GM18526 (cell line): ENCODE measurements around the gene TMCO1.
A peak's percentile ranks its signal among the peaks of the same experiment; 100 is the strongest.

Experiments
- POLR2A ChIP-seq: IDR thresholded peaks from 3 replicates; pipeline ENCODE4 v1.6.1; 2011; ENCODE audit not compliant: insufficient read length; ENCODE audit errors: extremely low read depth

The TMCO1 gene

DNA sequence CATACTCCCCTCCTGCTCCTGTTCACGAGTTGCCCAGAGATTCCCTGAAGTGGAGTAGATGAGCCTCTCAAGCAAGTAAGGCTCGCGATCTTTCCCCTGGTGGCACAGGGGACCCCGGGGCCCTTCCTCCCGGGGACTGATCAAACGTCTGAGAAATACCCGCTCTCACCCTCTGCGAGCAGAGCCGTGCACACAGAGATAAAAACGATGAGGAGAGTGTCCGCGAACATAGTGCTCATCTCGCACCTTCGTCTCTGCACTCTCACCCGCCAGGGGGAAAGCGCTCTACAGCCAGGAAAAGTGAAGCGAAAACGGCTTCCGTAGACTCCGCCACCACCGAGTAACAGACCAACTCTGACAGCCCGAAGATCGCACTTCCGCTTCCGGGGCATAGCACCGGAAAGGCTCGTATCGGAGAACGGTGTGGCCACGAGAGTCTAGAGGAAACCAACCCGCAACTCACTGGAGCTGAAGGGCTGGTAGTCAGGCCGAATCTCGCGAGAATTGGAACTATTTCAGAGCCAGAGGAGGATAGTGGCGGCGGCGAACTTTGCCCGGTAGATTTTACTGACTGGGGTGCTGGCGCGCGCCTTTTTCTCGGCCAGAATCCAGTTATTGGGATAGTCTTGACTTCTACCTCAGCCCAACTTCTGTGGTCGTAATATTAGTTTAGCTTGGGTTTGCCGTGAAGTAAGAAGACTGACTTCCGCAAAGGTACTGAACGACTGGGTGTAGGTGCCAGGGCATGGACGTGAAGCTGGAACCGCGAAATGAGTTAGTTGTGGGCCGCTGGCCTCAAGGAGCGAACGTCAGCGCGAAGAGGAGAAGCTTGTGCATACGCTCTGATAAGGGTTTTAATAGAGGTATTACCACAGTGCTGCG is at the start of gene TMCO1:
TSS of gene TMCO1 (minus strand) at position 356 of the 882 bp plus-strand sequence. CDS start at position 239, 117 bp downstream.
- peak; percentile 90 for TF ChIP-seq POLR2A

- no peak for TF ChIP-seq POLR2A
Measured at GRCh38 chr1:165816826-165817497, 48.3 kb upstream of the TMCO1 start.

DNA sequence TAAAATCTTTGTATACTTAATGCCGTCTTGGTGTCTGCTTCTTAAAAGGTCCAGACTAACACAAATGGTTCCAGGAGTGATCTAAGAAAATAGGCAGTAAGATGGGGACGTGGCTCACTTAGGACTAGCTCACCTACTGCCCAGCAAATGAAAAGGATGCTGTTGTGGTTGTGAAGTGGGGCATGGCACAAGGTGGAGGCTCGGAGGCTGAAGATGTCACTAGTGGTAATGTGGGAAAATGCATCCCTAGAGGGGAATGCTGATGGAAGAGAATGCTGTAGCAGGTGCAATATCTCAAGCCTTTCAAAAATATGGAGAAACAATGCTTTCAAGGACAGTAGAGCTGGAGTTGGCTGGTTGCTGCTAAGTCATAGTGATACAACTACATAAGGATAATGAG is 47.5 kb upstream of the TMCO1 start:
- no peak for TF ChIP-seq POLR2A

GRCh38 chr1:165815725-165816124 is 47.1 kb upstream of the TMCO1 start:
- no peak for TF ChIP-seq POLR2A

GRCh38 chr1:165807613-165808012 is 38.9 kb upstream of the TMCO1 start:
- TF ChIP-seq POLR2A, result no peak

- TF ChIP-seq POLR2A, result no peak
Measured at GRCh38 chr1:165799387-165799786, 30.7 kb upstream of the TMCO1 start.

DNA sequence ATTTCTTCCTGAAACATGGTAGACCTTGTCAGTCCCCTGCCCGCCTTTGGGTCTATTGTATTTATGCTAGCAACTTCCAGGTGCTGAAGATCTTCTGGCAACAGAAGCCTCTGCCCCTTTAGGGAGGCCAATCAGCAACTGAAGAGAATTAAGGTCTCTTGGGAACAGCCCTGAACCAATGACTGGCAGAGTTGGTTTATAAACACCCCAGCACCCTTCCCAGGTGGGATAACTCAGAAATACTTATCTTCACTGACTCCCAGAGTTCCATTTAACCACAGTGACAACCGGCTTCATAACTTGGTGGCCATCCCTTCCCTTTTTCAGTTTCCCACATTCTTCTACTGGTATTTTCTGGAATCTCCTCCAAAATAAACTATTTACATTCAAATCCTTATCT is 27.2 kb upstream of the TMCO1 start:
- TF ChIP-seq POLR2A, result no peak

- no peak for TF ChIP-seq POLR2A
Measured at GRCh38 chr1:165793951-165794350, 25.3 kb upstream of the TMCO1 start.

GRCh38 chr1:165787741-165788140 is 19.1 kb upstream of the TMCO1 start:
- TF ChIP-seq POLR2A, result no peak

GRCh38 chr1:165773324-165773965 is 4.8 kb upstream of the TMCO1 start:
- TF ChIP-seq POLR2A, result no peak

DNA sequence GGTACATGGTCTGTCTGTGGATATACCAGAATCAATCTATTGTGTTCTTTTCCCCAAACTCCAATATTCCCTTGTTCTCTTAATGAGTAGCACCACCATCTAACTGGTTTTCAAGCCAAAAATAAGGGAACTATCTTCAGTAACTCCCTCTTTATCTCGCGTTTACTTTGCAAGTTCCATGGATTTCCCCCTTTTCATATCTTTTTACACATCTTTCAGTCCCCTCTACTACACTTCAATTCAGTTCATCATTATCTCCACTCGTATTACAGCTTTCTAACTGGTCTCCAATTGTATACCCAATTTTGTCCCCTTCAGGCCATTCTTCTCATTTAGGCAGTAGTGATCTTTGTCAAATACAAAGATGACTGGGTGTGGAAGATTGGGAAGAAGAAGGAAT is 4.1 kb upstream of the TMCO1 start:
- TF ChIP-seq POLR2A, result no peak

DNA sequence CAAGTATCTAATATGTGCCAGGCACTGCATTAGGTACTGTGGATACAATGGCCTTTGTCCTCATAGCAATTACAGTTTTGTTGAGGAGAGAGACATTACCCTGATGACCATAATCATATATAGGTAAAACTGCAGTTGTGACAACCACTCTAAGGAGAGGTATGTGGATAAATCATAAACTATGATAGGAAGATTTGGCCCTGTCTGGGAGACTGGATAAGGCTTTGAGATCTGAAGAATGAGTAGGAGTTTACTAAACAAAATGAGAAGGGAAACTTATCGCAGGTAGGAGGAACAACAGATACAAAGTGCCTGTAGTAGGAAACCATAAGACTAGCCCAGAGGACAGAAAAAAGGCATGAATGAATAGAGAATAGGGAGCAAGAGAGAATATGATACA is 4.4 kb downstream of the TMCO1 start:
- no peak for TF ChIP-seq POLR2A

GRCh38 chr1:165763442-165763841 is 5.2 kb downstream of the TMCO1 start:
- TF ChIP-seq POLR2A, result no peak

DNA sequence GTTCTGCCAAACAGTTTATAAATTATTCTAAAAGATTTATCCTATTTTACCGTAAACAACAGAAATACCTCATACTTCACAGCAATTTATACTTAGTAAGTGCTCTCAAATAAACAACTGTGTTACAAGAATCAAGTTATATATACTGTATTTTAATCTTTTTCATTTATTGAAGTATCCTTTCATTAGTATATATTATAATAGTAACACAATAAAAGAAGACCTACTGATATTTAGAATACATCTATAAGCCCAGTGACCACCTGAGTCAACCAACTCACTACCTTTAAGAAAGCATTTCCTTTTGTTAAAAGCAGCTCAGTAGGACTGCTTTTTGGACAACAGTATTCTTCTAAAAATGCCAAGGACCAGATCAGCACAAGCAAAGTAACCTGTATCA is 5.9 kb downstream of the TMCO1 start:
- TF ChIP-seq POLR2A, result no peak

DNA sequence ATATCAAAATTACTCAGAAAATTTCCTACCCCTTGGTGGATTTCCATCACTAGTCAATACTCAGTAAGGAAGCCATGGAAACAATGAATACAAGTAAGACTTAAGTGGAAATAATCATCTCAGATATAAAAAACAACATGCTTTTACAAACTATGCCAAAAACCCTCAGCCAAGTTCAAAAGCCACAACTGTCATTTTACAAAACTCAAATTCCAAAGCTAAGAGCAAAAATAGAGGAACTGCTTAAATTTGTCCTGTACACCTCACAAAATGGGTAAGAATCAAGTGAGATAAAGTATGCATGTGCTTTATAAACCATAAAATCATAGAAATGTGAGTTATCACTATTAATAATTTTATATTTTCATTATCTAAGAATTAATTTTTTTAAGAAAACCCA is 9.6 kb downstream of the TMCO1 start:
- TF ChIP-seq POLR2A, result no peak
